ENCODE data around the gene RETN.

The RETN gene

DNA sequence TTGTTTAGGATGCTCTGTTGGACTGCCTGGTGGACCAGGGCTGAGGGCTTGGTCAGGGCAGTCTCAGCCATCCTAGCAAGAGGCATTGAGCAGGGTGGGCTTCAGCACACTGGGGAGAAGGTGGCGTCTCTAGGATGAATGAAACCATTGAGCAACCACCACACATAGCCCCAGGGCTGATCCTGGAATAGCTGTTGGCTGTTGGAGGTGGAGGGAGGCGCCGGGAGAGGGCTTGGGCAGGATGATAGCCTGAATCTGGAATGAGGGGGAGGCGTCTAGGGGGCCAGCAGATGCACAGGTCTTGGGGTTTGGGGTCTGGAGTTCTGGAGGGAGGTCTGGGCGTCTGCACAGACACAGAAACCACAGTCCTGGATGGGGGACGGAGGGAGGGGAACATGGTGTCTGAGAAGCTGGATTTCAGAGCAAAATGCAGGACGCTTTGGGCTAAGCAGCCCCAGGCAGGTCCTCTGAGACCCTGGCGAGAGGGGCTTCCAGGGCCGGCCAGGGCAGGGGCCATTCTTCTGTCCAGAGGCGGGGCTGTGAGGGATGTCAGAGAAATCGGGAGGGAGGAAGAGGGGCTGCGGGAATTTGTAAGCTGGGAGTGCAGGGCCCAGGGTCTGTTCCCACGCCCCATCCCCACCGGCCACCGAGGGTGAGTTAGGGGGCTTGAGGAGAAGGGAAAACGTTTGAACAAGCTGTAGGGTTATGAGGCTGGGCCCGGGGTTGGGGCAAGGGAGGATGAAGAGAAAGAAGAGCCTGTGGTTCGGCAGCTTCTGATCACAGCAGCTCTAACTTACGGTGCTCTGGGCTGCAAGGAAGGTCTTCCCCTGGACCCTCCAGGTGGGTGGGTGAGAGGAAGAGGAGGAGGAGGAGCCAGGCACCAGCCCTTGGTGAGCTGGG is 16.9 kb downstream of the RETN start:
- no peak for FAIRE-seq

DNA sequence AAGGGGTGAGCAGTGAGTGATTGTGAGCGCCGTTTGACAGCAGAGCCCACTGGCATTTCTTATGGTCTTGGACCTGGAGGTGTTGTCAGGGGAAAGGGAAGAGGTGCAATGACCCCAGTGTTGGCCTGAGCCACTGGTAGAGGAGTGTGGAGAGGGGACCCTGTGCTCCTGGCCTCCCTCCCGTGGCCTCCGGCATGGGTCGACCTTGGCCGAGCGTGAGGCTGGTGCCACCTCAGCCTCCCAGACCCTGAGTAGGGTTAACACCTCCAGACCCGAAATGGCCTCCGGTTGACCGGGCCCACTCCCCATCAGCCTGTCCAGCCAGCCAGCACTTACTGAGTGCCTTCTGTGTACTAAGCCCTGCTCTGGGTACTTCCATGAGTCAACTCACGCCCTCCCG is 18.3 kb downstream of the RETN start:
- FAIRE-seq: no peak

DNA sequence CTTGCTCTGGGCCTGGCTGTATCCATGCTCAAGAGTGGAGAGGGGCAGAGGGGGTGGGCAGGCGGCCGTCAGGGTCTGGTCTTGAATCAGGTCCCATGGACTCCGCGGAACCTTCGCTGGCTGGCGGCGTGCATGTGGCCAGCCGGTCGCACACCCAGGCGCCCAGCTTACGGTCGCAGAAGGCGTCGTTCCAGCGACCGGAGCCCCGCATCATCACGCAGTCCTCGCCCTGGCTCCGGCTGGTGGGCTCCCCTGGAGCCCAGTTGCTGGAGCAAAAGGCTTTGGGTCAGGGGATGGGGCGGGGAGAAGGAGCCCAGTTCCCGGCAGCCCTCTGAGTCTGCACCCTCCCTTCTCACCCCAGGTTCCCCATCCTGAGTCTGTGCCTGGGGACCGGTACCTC is 20.3 kb downstream of the RETN start:
- FAIRE-seq: no peak

DNA sequence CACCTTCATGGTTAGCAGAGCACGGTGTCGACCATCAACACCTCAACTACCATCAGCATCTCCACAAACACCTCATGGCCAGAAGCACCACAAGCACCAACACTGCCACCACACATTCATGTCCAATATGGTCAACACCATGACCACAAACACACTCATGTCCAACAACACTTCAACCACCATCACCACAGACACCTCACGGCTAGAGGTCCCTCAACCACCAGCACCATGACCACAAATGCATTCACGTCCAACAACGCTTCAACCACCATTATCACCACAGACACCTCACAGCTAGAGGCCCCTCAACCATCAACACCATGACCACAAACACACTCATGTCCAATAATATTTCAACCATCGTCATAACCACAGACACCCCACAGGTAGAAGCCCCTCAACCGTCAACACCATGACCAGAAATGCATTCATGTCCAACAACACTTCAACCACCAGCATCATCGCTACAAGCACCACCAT is 22.0 kb downstream of the RETN start:
- FAIRE-seq: no peak

DNA sequence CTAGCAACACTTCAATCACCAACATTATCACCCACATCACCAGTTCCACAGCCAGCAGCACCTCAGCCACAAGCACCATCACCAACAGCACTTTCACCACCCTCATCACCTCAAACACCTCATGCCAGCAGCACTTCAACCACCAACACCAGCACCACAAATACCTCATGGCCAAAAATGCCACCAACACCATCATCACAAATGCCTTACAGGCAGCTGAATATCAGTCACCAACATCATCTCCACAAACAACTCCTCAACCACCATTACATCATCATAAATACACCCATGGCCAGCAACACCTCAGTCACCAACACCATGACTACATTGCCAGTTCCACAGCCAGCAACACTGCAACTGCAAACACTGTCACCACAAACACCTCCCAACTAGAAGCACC is 22.6 kb downstream of the RETN start:
- no peak for FAIRE-seq

DNA sequence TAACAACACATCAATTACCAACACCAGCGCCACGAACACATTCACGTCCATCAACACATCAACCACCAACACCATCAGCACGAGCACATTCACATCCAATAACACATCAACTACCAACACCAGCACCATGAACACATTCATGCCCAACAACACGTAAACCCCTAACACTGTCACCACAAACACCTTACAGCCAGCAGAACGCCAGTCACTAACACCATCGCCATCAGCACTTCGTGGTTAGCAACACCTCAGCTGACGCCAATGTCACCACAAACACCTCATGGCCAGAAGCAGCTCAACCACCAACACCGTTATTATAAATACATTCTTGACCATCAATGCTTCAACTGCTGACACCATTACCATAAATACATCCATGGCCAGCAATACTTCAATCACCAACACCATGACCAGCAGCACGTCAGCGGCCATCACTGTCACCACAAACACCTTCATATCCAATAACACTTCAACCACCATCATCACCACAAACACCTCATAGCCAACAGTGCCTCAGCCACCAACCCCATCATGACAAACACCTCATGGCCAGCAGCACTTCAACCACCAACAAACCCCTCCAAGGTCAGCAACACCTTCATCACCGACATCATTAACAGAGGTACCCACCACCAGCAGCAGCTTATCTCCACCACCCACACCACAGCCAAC is 23.7 kb downstream of the RETN start:
- FAIRE-seq: no peak

DNA sequence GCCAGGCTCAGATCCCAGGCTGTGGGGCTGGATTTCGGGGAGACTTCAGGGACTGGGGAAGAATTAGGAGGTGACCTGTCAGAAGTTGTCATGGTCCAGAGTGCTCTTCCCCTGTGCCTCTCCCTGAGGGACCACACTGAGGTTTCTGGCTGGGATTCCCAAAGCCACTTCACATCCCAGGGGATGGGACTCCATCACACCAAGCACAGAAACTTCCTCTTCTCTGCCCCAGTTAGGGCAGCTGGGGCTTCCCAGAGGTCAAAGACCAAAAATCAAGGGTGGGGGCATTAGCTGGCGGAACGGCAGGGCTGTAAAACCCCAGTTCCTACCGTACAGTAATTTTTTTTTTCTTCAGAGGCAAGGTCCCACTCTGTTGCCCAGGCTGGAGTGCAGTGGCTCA is 25.6 kb downstream of the RETN start:
- no peak for FAIRE-seq

DNA sequence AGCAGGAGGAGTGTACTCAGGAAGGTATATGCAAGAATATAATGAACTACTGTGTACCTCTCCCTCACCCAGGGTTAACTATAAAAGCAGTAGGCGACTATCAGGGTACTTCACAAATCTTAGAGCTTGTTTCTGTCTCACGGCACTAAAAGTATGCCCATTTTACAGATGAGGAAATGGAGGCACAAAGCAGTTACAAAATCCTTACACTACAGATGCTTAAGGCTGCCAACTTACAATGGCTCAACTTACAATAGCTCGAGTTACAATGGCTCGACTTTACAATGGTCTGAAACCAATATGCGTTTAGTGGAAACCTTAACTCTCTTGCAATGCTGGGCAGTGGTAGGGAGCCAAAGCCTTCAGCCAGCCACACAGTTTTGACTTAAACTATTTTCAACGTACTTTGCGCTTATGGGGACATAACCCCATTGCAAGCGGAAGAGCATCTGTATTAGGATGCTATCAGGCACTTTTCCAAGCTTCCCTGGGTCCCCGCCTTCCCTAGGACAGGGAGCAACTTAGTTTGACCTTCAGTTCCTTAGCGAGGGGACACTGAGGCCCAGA is 29.0 kb downstream of the RETN start:
- FAIRE-seq: no peak

DNA sequence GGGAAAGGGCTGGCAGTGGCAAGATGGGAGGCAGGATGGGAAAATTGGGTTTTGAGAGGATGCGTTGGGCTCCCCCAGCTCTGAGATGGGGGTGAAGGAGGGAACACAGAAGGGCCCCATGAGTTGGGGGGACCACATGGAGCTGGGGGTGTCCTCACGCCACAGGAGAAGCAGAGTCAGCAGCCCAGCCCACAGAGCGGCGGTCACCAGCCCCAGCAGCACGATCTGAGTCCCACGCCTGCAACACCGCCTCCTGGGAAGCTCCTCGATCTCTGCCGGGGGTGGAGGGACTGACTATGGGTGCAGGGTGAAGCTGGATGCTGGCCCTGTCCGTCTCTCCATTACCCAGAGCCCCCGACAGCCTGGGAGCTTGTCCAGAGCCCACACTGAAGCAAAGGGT is 29.7 kb downstream of the RETN start:
- FAIRE-seq: no peak

DNA sequence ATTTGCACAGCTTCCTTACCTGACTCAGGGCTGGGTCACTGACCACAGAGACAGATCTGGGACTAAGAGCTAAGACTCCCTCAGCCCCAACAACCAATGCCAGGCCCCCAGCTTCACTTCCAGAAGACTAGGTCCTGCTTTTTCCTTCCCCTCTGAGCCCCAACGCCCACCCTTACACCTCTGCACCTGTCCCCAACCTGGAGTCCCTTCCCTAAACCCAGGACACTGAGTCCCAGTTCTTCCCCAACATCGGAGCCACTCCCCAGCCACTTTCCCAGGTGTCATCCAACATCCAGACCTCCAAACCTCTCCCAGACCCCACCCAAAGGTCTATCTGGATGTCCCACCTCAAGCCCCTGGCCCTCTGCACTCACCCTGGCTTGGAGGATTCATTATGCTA is 30.2 kb downstream of the RETN start:
- no peak for FAIRE-seq

DNA sequence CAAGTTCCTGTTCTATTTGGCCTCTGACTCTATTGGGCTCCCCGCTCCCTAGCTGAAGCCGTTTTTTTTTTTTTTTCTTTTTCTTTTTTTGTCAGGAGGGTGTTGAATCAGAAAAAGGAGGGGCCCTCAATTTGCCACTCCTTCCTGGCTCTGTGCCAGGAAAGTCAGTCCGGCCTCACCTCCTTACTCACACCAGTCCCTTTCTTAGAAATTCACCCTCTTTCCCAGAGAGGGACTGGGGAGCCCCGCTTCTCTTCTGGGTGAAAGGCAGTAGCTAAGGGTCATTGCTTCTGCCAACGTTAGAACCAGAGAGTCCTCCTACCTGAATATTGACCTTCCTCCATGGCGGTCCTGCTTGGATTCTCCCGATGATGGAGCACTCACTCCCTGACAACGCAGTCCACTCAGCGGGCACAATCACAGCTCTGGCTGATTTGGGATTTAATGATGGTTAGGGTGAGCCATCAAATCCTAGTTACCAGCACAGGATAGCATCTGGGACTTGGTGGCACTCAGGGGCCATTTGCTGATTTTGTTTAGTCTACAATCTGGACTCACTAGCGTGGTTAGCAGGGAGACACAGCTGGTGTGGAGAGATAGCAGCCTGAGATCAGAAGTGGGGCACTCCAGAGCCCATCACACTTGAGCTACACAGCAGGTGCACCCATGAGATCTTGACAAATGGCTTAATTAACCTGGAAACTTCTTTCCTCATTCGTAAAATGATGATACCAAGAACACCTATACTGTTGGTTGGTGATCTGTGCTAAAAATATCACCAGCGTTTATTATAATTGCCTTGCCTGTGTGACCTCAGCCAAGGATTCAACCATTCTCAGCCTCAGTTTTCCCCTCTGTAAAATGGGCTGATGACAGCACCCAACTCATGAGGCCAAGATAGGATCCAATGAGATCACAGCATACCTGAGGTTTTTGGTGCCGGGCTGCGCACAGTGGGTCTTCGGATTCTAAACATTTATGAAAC is 30.9 kb downstream of the RETN start:
- FAIRE-seq: no peak

DNA sequence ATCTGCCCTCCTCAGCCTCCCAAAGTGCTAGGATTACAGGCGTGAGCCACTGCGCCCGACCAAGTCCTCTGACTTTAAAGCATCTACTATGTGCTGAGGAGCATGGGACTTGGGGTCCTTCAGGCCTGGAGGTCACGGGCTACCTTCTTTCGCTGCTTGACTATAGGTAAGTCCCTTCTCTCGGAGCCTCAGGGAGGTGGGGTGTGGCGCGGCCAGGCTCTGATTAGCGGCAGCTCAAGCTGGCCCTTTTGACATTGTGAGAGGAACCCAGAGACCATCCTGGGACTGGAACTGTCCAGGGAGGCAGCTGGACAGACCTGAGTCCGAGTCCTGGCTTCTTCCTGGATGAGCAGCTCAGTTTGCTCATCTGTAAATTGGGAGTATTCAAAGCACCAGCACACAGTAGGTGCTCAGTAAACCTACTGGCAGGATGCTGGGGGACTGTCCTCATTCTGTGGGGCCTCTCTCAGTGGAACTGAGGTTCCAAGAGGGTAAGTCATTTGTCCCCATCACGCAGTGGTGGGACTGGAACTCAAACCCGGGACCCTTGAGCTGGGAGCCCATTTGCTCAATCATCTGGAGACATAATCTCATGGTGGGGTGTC is 32.3 kb downstream of the RETN start:
- no peak for FAIRE-seq

DNA sequence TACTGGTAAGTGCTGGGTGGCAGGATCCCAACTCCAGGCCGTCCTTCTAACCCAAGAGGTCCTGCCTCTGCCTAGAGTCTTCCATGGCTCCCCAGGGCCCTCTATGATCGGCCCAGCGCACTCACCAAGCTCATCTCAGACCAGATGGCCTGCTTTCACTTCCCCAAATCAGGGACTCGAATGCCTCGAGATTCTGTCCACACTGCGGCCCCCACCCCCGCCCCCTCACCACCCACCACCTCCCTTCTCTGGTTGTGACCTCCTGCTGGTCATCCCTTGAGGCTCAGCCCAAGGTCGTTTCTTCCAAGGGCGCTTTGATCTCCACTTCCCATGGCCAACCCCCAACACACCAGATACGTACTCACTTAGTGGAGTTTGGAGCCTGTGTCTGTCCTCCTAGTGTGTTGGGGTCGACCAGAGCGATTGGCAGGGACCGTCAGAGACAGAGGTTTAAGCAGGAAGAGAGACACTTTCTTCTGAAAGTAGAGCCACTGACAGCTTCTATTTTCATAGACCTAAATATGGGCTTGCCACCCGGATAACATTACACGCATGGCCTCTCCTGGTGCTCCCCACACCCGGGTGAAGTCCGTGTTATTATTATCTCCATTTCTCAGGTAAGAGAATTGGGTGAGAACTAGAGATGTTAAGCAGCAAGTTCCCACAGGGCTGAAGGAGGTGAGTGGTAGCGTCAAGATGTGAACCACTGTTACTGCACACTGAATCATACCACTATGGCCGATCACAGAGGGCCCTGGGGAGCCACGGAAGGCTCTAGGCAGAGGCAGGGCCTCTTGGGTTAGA is 33.0 kb downstream of the RETN start, which contains the start of gene FCER2:
Gene FCER2 (minus strand): TSS at position 478 of the 804 bp plus-strand sequence. CDS start 2,371 bp downstream, outside the sequence.
- FAIRE-seq: no peak

DNA sequence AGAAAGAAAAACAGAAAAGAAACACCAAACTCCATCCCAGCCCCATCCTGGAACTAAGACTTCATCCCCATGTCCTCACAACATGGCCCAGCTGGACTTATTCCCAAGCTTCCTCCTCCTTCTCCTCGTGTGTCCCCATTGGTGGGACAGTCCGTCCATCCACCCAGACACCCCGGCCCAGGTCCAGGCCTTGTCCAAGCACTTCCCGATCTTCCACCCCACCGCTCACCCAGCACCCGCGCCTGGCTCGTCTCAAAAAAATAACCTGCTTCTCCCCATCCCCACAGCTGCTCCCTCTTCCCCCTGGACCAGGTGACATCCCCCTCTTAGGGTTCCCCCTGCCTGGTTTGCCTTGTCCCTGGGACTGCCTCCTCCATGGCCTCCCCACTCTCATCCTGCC is 34.5 kb downstream of the RETN start:
- FAIRE-seq: no peak

DNA sequence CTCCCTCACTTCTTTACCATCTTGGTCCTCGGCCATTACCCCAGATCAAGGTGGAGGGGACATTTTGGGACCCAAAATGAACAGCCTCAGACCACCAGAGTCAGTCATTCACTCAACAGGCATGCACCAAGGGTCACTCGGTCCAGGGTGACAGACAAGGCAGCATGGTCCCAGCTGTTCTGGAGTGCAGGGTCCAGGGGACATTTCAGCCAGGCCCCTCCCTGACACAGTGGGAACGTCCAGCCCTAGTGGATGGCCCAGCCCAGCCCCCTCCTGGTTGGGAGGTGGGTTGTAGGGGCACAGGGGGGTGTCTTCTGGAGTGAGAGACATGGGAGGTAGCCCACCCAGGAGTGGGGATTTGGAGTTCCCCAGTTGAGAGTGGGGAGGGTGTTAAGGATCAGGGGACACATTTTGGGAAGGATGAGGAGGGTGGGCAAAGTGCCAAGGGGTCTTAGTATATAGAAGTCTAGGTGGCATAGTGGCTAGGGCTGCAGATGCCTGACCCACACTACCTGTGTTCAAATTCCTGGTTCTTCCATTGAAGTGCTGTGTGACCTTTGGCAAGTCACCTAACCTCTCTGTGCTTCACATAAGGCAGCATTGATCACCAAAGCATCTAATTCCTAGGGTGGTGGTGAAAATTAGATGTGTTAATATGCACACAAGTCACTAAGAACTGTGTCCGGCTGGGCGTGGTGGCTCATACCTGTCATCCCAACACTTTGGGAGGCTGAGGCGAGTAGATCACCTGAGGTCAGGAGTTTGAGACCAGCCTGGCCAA is 35.6 kb downstream of the RETN start:
- no peak for FAIRE-seq

DNA sequence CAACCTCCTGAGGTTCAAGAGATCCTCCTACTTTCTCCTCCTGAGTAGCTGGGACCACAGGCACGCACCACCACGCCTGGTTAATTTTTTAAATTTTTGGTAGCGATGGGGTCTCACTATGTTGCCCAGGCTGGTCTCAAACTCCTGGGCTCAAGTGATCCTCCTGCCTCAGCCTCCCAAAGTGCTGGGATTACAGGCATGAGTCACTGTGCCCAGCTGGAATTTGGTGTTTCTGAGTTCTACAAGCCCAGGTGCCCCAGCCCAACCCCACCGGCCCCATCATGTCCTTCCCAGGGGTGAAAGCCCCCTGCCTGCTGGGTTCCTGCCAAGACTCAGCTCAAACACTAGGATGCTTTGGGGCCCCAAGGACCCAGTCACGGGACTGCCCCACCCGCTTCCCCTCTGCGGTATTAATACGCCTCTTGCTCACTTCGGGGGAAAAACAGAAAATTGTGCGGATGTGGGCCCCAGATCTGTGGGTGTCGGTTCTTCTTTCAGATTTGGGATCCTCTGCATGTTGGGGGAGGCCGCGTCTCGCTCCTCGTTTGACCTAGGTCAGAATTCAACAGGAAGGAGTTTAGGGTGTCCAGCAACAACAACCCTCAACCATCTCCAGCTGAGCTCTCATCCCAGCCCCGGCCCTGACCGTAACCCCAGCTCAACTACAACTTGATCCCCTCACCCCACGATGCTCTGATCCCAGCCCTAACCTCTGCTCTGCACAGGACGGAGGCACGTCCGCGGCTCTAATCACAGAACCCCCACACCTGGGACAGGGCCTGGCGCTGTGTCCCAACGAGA is 36.7 kb downstream of the RETN start:
- no peak for FAIRE-seq

DNA sequence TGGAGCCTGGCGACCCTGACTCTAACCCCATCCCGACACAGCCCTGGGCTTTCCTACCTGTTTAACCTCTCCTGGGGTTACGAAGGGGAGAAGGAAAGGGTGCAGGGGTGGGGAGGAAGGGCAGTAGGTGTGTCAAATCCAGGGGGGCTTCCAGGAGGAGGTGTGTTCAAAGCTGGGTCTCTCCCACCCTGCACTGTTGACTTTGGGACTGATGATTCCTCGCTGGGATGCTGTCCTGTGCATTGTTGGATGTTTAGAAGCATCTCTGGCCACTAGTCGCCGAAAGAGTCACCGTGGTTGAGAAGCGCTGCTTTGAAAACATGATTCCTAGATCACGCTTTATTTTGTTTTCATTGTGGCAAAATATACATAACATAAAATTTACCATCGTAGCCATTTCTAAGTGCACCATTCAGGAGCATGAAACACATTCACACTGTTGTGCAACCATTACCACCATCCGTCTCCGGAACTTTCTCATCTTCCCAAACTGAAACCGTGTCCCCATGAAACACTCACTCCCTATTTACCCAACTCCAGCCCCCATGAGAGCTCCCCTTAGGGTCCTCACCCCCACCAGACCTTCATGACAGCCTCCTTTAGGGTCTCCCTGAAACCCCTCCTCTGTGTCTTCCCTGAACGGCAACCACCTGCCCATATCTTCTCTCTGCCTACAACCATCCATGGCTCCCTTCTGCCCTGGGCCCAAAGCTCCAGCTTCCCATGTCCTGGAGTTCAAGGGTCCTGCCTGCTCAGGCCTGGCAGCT is 37.5 kb downstream of the RETN start:
- no peak for FAIRE-seq

DNA sequence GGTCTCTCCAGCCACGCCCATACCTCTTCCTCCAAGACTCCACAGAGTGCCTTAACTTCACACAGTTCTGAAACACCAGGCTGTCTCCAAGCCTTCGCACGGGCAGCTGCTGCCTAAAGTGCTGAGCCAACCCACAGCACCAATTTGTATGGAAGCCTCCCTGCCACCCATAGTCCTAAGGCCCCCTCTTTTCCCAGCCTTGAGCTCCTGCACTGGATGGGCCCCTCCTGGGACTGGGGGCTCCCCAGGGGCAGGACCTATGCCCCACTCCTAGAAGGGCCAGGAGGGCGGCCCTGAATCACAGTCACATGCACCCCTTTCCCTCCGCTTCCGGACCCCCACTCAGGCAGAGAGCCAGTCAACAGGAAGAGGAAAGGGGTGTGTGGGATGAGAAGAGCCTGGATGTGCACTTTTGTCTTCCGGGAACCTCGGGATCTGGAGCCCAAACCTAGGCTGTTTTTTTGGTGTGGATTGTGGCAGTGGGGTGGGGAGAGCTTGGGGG is 38.2 kb downstream of the RETN start:
- FAIRE-seq: no peak
